Small intestine (tissue), 7 donors: ENCODE data around the gene GSTA5. TPM values are rescaled to one million over a fixed set of nuclear protein-coding genes. Genes with fewer than 3 reads are reported as not detected.
"Not testable (repeated sequence)": the region's sequence is repeated elsewhere in the genome, so short reads cannot be mapped to it uniquely, and the experiment has no call there.

Experiments
- DNase-seq, 2 donors: peaks; one replicate each; pipeline versions ENCODE4 v3.0.0 to v3.0.0-alpha.2; 2013
- FAIRE-seq: peaks from 2 replicates; lab custom pipeline; 2012; peaks lifted over from hg19 to GRCh38; lab: Jason Lieb, UNC
- H3K27ac ChIP-seq, 3 donors: one replicate each; pipeline ENCODE4 v1.5.1; 2013; ENCODE audit warnings: low read length in 2 of 3, mild to moderate bottlenecking in 2 of 3, control low read depth in 1 of 3, inconsistent platforms in 1 of 3, low read depth in 1 of 3, moderate library complexity in 1 of 3
- H3K27me3 ChIP-seq, 3 donors: one replicate each; pipeline ENCODE4 v1.6.1; 2013; ENCODE audit warnings: low read length in 3 of 3, inconsistent platforms in 1 of 3; ENCODE audit not compliant: control insufficient read depth in 3 of 3, insufficient read depth in 3 of 3
- H3K36me3 ChIP-seq, 3 donors: one replicate each; pipeline ENCODE4 v1.6.1; 2013; ENCODE audit warnings: low read length in 3 of 3, inconsistent platforms in 1 of 3, low read depth in 1 of 3, mild to moderate bottlenecking in 1 of 3, moderate library complexity in 1 of 3; ENCODE audit not compliant: control insufficient read depth in 3 of 3, insufficient read depth in 2 of 3
- H3K4me1 ChIP-seq, 3 donors: one replicate each; pipeline ENCODE4 v1.6.1; 2013; ENCODE audit warnings: low read length in 2 of 3, inconsistent platforms in 1 of 3, low read depth in 1 of 3, mild to moderate bottlenecking in 1 of 3, moderate library complexity in 1 of 3; ENCODE audit not compliant: control insufficient read depth in 3 of 3, insufficient read depth in 2 of 3
- H3K4me3 ChIP-seq, 3 donors: one replicate each; pipeline ENCODE4 v1.5.1; 2013; ENCODE audit warnings: low read length in 3 of 3, control low read depth in 1 of 3, inconsistent platforms in 1 of 3, low read depth in 1 of 3, mild to moderate bottlenecking in 1 of 3, moderate library complexity in 1 of 3
- H3K9me3 ChIP-seq, 2 donors: one replicate each; pipeline ENCODE4 v1.6.1; 2013; ENCODE audit warnings: low read depth in 1 of 2, low read length in 1 of 2; ENCODE audit not compliant: control insufficient read depth in 2 of 2, insufficient read depth in 1 of 2
- WGBS, 3 donors: extraction: QIAGEN DNeasy Blood & Tissue Kit; methylation state at CpG; one replicate each; pipeline ENCODE4 v1.1.7; 2013; 5-methylcytosine and 5-hydroxymethylcytosine counted together
- polyA plus RNA-seq, 4 donors: library from polyadenylated mRNA; stranded (reverse) in 3 of 4; unstranded in 1 of 4; fragments of 200-250 nt in 3 of 4; fragments of 120-200 nt in 1 of 4; gene quantifications; one replicate each; pipeline versions ENCODE4 v1.2.1 to v1.2.3, GENCODE V29; 2013
- donor health status: healthy with polysubstance abuse.
- donor health status: control.
- donor health status: control.
- donor health status: Bipolar disorder and iron deficiency.
- donor health status: healthy.

The GSTA5 gene
- polyA plus RNA-seq, 4 donors, result not detected

DNA sequence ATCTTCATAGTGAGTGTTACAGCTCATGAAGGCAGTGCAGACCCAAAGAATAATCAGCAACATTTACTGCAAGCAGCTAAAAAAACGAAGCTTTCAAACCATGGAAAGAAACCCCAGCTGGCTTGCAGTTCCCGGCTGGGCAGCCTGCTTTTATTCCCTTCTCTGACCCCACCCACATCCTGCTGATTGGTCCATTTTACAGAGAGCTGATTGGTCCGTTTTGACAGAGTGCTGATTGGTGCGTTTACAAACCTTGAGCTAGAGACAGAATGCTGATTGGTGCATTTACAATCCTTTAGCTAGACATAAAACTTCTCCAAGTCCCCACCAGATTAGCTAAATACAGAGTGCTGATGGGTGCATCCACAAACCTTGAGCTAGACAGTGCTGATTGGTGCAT, 12.0 kb downstream of the GSTA5 start:
- not testable (repeated sequence) for H3K4me1 ChIP-seq, DNase-seq, H3K27ac ChIP-seq, H3K36me3 ChIP-seq, H3K4me3 ChIP-seq, H3K27me3 ChIP-seq, FAIRE-seq
- peaks cover 0 to 19% of the 10 kb centered on the region in 2 donors for H3K9me3 ChIP-seq
- WGBS, 3 donors, result 86 to 87% (median 87%) methylated on average over 4 of the region's 4 CpGs

- not testable (repeated sequence) for H3K36me3 ChIP-seq, H3K27ac ChIP-seq, H3K4me1 ChIP-seq, H3K4me3 ChIP-seq, FAIRE-seq, DNase-seq, H3K27me3 ChIP-seq
- 70 to 88% (median 77%) methylated on average over 1 of the region's 1 CpG for WGBS, 3 donors
- H3K9me3 ChIP-seq, result peaks cover 0 to 22% of the 10 kb centered on the region in 2 donors
Measured at GRCh38 chr6:52827073-52827783, 13.4 kb downstream of the GSTA5 start.

DNA sequence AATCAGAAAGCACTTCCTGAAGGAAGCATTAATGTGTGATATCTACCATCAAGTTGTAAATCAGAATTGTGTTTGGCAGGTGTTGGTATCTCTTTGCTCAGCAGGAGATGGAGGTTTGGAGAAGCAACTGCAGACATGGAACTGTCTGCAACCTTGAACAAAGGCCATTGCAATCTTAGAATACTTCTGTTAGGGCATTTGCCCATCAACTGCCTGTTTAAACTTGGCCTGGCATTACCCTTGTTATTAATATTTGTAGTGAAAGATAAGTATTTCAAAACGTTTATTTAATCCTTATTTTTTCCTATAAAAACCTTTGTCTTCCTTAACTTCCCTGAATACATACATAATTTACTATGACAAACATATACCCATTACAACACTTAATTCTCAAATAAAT, 14.1 kb downstream of the GSTA5 start:
- H3K27ac ChIP-seq, result no peak overlapping the region
- no peak overlapping the region for H3K4me3 ChIP-seq
- no peaks in the 10 kb centered on the region for H3K4me1 ChIP-seq
- peaks cover 0 to 26% of the 10 kb centered on the region in 2 donors for H3K9me3 ChIP-seq
- DNase-seq (no peak), FAIRE-seq (no peak)
- H3K36me3 ChIP-seq, result peaks cover 0 to 2% (median 0%) of the 10 kb centered on the region in 3 donors
- H3K27me3 ChIP-seq, result no peaks in the 10 kb centered on the region
- WGBS, 3 donors, result 7 to 28% (median 15%) methylated on average over 1 of the region's 1 CpG

GRCh38 chr6:52825900-52826459, 14.6 kb downstream of the GSTA5 start:
- H3K4me1 ChIP-seq, DNase-seq, FAIRE-seq, H3K27ac ChIP-seq, H3K36me3 ChIP-seq, H3K4me3 ChIP-seq, H3K27me3 ChIP-seq: not testable (repeated sequence)
- H3K9me3 ChIP-seq, result peaks cover 0 to 30% of the 10 kb centered on the region in 2 donors
- WGBS, 3 donors, result 46 to 72% (median 64%) methylated on average over 3 to 4 of the region's 4 CpGs

GRCh38 chr6:52825270-52825793, 15.3 kb downstream of the GSTA5 start:
- H3K27ac ChIP-seq, FAIRE-seq, DNase-seq, H3K27me3 ChIP-seq, H3K4me1 ChIP-seq, H3K4me3 ChIP-seq, H3K36me3 ChIP-seq: not testable (repeated sequence)
- 94 to 96% (median 95%) methylated on average over 22 to 25 of the region's 25 CpGs for WGBS, 3 donors
- peaks cover 0 to 30% of the 10 kb centered on the region in 2 donors for H3K9me3 ChIP-seq

DNA sequence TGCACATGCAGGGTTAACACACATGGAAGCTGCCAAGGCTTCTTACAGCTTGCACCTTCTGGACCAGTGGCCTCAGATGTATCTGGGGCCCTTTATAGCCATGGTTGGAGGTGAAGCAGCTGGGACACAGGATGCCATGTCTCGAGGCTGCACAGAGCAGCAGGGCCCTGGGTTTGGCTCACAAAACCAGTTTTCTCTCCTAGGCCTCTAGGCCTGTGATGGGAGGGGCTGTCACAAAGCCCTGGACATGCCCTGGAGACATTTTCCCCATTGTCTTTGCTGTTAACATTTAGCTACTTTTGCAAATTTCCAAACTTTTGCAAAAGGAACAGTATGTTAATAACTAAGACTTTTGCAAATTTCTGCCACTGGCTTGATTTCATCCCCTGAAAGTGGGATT, 18.8 kb downstream of the GSTA5 start:
- no peak overlapping the region for H3K27ac ChIP-seq
- no peaks in the 10 kb centered on the region for H3K4me1 ChIP-seq
- no peaks in the 10 kb centered on the region for H3K27me3 ChIP-seq
- peaks cover 0 to 23% of the 10 kb centered on the region in 2 donors for H3K9me3 ChIP-seq
- DNase-seq (no peak), FAIRE-seq (no peak)
- 75 to 77% (median 77%) methylated on average over 1 of the region's 1 CpG for WGBS, 3 donors
- H3K4me3 ChIP-seq, result no peak overlapping the region
- peaks cover 0 to 2% (median 0%) of the 10 kb centered on the region in 3 donors for H3K36me3 ChIP-seq

DNA sequence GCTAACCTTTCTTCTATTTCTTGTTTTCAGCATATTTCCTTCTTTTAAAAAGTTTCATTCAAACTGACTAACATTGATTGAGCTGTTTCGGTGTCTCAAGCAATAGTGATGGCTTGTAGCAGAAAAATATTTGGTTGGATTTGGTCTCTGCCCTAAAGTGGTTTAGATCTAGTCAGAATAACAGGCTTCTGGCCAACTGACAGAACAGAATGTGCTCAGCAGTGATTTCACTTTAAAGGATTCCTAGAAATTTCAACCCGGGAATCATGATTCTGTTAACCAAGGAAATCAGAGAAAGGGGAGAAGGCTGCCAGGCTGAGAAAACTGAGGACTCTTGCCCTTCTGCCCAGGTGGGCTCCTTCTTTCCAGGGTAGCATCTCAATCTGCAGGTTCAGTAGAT, 20.4 kb downstream of the GSTA5 start:
- no peaks in the 10 kb centered on the region for H3K4me1 ChIP-seq
- DNase-seq (no peak), FAIRE-seq (no peak)

GRCh38 chr6:52815167-52816092, 25.2 kb downstream of the GSTA5 start:
- Histone ChIP-seq H3K36me3 (no peaks in the 10 kb centered on the region), H3K4me3 (no peak overlapping the region)
- FAIRE-seq, result no peak

More for the DNA sequence above, 20.4 kb downstream of the GSTA5 start:
- H3K27ac ChIP-seq, result no peak overlapping the region
- H3K4me3 ChIP-seq, result no peak overlapping the region
- WGBS, 3 donors, result 73 to 92% (median 86%) methylated on average over 2 of the region's 2 CpGs
- H3K36me3 ChIP-seq, result peaks cover 0 to 2% (median 0%) of the 10 kb centered on the region in 3 donors
- peaks cover 0 to 18% of the 10 kb centered on the region in 2 donors for H3K9me3 ChIP-seq
- H3K27me3 ChIP-seq, result no peaks in the 10 kb centered on the region

More at GRCh38 chr6:52815167-52816092, 25.2 kb downstream of the GSTA5 start:
- H3K4me1 ChIP-seq, result peaks cover 0 to 5% (median 0%) of the 10 kb centered on the region in 3 donors
- peak overlapping the region in 1 of 3 donors; percentile 5 for H3K27ac ChIP-seq
- H3K9me3 ChIP-seq, result no peaks in the 10 kb centered on the region
- DNase-seq, result peak; percentile 66 to 81
- no peaks in the 10 kb centered on the region for H3K27me3 ChIP-seq
- WGBS, 3 donors, result 34 to 42% (median 36%) methylated on average over 15 of the region's 15 CpGs
